Measurements from ENCODE around the gene AGO1. TPM values are rescaled to one million over a fixed set of nuclear protein-coding genes. Genes with fewer than 3 reads are reported as not detected.
"Not testable (repeated sequence)": the region's sequence is repeated elsewhere in the genome, so short reads cannot be mapped to it uniquely, and the experiment has no call there.

AGO1 gene
- total RNA-seq, 2 experiments from 2014 or later = 20.8 to 21.3 TPM

- H3K27me3 Mint-ChIP-seq (ENCODE audit: low read depth); H3K9me3 Mint-ChIP-seq (ENCODE audit: insufficient read depth); DNase-seq; ATAC-seq; H3K27ac Mint-ChIP-seq; POLR2A ChIA-PET; H3K4me3 Mint-ChIP-seq: not testable (repeated sequence)
- CTCF ChIA-PET = interaction anchor here (1.5 kb wide), 1 partner anchor 1037 kb away, joined by 3 read pairs; no protein-coding TSS in a partner anchor
- H3K36me3 Mint-ChIP-seq (ENCODE audit: low read depth) = peaks cover 16% of the 10 kb centered on the region
- H3K4me1 Mint-ChIP-seq (ENCODE audit: low read depth) = peaks cover 28% of the 10 kb centered on the region
These were observed 6.0 kb downstream of the AGO1 start for GRCh38 chr1:35888981-35889380.

- Mint-ChIP-seq H3K27me3 (ENCODE audit: low read depth) (no peaks in the 10 kb centered on the region), H3K36me3 (ENCODE audit: low read depth) (peaks cover 24% of the 10 kb centered on the region), H3K4me3 (no peak overlapping the region), H3K9me3 (ENCODE audit: insufficient read depth) (no peaks in the 10 kb centered on the region), H3K4me1 (ENCODE audit: low read depth) (peaks cover 4% of the 10 kb centered on the region), H3K27ac (no peak overlapping the region)
- no peak for DNase-seq
- ATAC-seq = no peak
- ChIA-PET CTCF (interaction anchor here (1.2 to 1.8 kb wide), 2 partner anchors 10 to 11 kb away, joined by 3 to 14 read pairs; partner anchors contain the start of gene AGO1), POLR2A (interaction anchor here (0.6 kb wide), 1 partner anchor 901 kb away, joined by 4 read pairs; no protein-coding TSS in a partner anchor)
These were observed 10.3 kb downstream of the AGO1 start for GRCh38 chr1:35893051-35893879.

- Mint-ChIP-seq H3K4me3 (no peak overlapping the region), H3K9me3 (ENCODE audit: insufficient read depth) (no peaks in the 10 kb centered on the region), H3K36me3 (ENCODE audit: low read depth) (peaks cover 26% of the 10 kb centered on the region), H3K27ac (no peak overlapping the region), H3K4me1 (ENCODE audit: low read depth) (peaks cover 4% of the 10 kb centered on the region), H3K27me3 (ENCODE audit: low read depth) (no peaks in the 10 kb centered on the region)
- ChIA-PET POLR2A (interaction anchor here (0.6 kb wide), 1 partner anchor 902 kb away, joined by 4 read pairs; no protein-coding TSS in a partner anchor), CTCF (interaction anchor here (1.2 kb wide), 1 partner anchor 11 kb away, joined by 3 read pairs; the partner anchor contains the start of gene AGO1)
- no peak for DNase-seq
- no peak for ATAC-seq
These were observed 11.2 kb downstream of the AGO1 start for GRCh38 chr1:35894183-35894582.

- Mint-ChIP-seq H3K36me3 (ENCODE audit: low read depth) (peaks cover 26% of the 10 kb centered on the region), H3K27ac (no peak overlapping the region), H3K9me3 (ENCODE audit: insufficient read depth) (no peaks in the 10 kb centered on the region), H3K4me1 (ENCODE audit: low read depth) (peaks cover 4% of the 10 kb centered on the region), H3K4me3 (no peak overlapping the region), H3K27me3 (ENCODE audit: low read depth) (no peaks in the 10 kb centered on the region)
- POLR2A ChIA-PET = no interaction called here
- no peak for ATAC-seq
- CTCF ChIA-PET = no interaction called here
- DNase-seq = no peak
These were observed 11.6 kb downstream of the AGO1 start for GRCh38 chr1:35894656-35895055.

- no peaks in the 10 kb centered on the region for H3K9me3 Mint-ChIP-seq (ENCODE audit: insufficient read depth)
- ChIA-PET POLR2A (no interaction called here), CTCF (interaction anchor here (0.7 to 1.3 kb wide), 5 partner anchors 16 to 235 kb away, joined by 3 to 4 read pairs (median 3); no protein-coding TSS in a partner anchor)
- H3K4me3 Mint-ChIP-seq = no peak overlapping the region
- DNase-seq (no peak), ATAC-seq (no peak)
- H3K36me3 Mint-ChIP-seq (ENCODE audit: low read depth) = peaks cover 16% of the 10 kb centered on the region
- no peaks in the 10 kb centered on the region for H3K27me3 Mint-ChIP-seq (ENCODE audit: low read depth)
- H3K27ac Mint-ChIP-seq = no peak overlapping the region
- H3K4me1 Mint-ChIP-seq (ENCODE audit: low read depth) = no peaks in the 10 kb centered on the region
These were observed 16.9 kb downstream of the AGO1 start for GRCh38 chr1:35899941-35900340.

- Mint-ChIP-seq H3K4me1 (ENCODE audit: low read depth) (no peaks in the 10 kb centered on the region), H3K9me3 (ENCODE audit: insufficient read depth) (no peaks in the 10 kb centered on the region), H3K27ac (no peak overlapping the region), H3K4me3 (no peak overlapping the region), H3K27me3 (ENCODE audit: low read depth) (no peaks in the 10 kb centered on the region), H3K36me3 (ENCODE audit: low read depth) (peaks cover 12% of the 10 kb centered on the region)
- POLR2A ChIA-PET = no interaction called here
- CTCF ChIA-PET = no interaction called here
- no peak for ATAC-seq
- DNase-seq = no peak
These were observed 18.2 kb downstream of the AGO1 start for GRCh38 chr1:35901235-35901634.

- no peaks in the 10 kb centered on the region for H3K4me1 Mint-ChIP-seq (ENCODE audit: low read depth)
- no peaks in the 10 kb centered on the region for H3K27me3 Mint-ChIP-seq (ENCODE audit: low read depth)
- POLR2A ChIA-PET = no interaction called here
- DNase-seq = no peak
- CTCF ChIA-PET = no interaction called here
- no peak overlapping the region for H3K4me3 Mint-ChIP-seq
- ATAC-seq = no peak
- no peaks in the 10 kb centered on the region for H3K9me3 Mint-ChIP-seq (ENCODE audit: insufficient read depth)
- H3K27ac Mint-ChIP-seq = no peak overlapping the region
- peaks cover 12% of the 10 kb centered on the region for H3K36me3 Mint-ChIP-seq (ENCODE audit: low read depth)
These were observed 19.7 kb downstream of the AGO1 start for GRCh38 chr1:35902671-35903070.

- Mint-ChIP-seq H3K36me3 (ENCODE audit: low read depth) (peaks cover 44% of the 10 kb centered on the region), H3K4me1 (ENCODE audit: low read depth) (no peaks in the 10 kb centered on the region), H3K4me3 (no peak overlapping the region), H3K9me3 (ENCODE audit: insufficient read depth) (no peaks in the 10 kb centered on the region), H3K27me3 (ENCODE audit: low read depth) (no peaks in the 10 kb centered on the region), H3K27ac (no peak overlapping the region)
- DNase-seq (no peak), ATAC-seq (no peak)
- ChIA-PET CTCF (no interaction called here), POLR2A (interaction anchor here (0.6 to 0.7 kb wide), 2 partner anchors 40 to 204 kb away, joined by 3 read pairs; no protein-coding TSS in a partner anchor)
These were observed 31.7 kb downstream of the AGO1 start for GRCh38 chr1:35914717-35915116.

- Mint-ChIP-seq H3K4me1 (ENCODE audit: low read depth) (no peaks in the 10 kb centered on the region), H3K36me3 (ENCODE audit: low read depth) (peaks cover 52% of the 10 kb centered on the region), H3K4me3 (no peak overlapping the region), H3K9me3 (ENCODE audit: insufficient read depth) (no peaks in the 10 kb centered on the region), H3K27me3 (ENCODE audit: low read depth) (no peaks in the 10 kb centered on the region), H3K27ac (no peak overlapping the region)
- POLR2A ChIA-PET = interaction anchor here (0.7 kb wide), 1 partner anchor 41 kb away, joined by 3 read pairs; no protein-coding TSS in a partner anchor
- CTCF ChIA-PET = no interaction called here
- ATAC-seq (no peak), DNase-seq (no peak)
These were observed 32.7 kb downstream of the AGO1 start for GRCh38 chr1:35915693-35916092.

GRCh38 chr1:35923791-35924221, 40.8 kb downstream of the AGO1 start:
- ChIA-PET POLR2A (interaction anchor here (0.7 kb wide), 1 partner anchor 654 kb away, joined by 5 read pairs; no protein-coding TSS in a partner anchor), CTCF (interaction anchor here (0.7 kb wide), 1 partner anchor 111 kb away, joined by 4 read pairs; no protein-coding TSS in a partner anchor)

GRCh38 chr1:35924838-35925237, 41.8 kb downstream of the AGO1 start:
- peaks cover 8% of the 10 kb centered on the region for H3K36me3 Mint-ChIP-seq (ENCODE audit: low read depth)
- no peak overlapping the region for H3K27ac Mint-ChIP-seq
- H3K27me3 Mint-ChIP-seq (ENCODE audit: low read depth) = no peaks in the 10 kb centered on the region
- ChIA-PET POLR2A (no interaction called here), CTCF (no interaction called here)
- no peak overlapping the region for H3K4me3 Mint-ChIP-seq
- ATAC-seq (no peak), DNase-seq (no peak)
- H3K4me1 Mint-ChIP-seq (ENCODE audit: low read depth) = peaks cover 8% of the 10 kb centered on the region
- H3K9me3 Mint-ChIP-seq (ENCODE audit: insufficient read depth) = no peaks in the 10 kb centered on the region

More at GRCh38 chr1:35923791-35924221, 40.8 kb downstream of the AGO1 start:
- H3K9me3 Mint-ChIP-seq (ENCODE audit: insufficient read depth) = no peaks in the 10 kb centered on the region
- no peaks in the 10 kb centered on the region for H3K27me3 Mint-ChIP-seq (ENCODE audit: low read depth)
- no peak for ATAC-seq
- H3K27ac Mint-ChIP-seq = no peak overlapping the region
- peaks cover 3% of the 10 kb centered on the region for H3K4me1 Mint-ChIP-seq (ENCODE audit: low read depth)
- no peak overlapping the region for H3K4me3 Mint-ChIP-seq
- peaks cover 15% of the 10 kb centered on the region for H3K36me3 Mint-ChIP-seq (ENCODE audit: low read depth)
- no peak for DNase-seq

GRCh38 chr1:35925741-35926140, 42.7 kb downstream of the AGO1 start:
- no peaks in the 10 kb centered on the region for H3K27me3 Mint-ChIP-seq (ENCODE audit: low read depth)

More at GRCh38 chr1:35925741-35926140, 42.7 kb downstream of the AGO1 start:
- Mint-ChIP-seq H3K36me3 (ENCODE audit: low read depth) (peaks cover 1% of the 10 kb centered on the region), H3K9me3 (ENCODE audit: insufficient read depth) (no peaks in the 10 kb centered on the region), H3K4me3 (no peak overlapping the region), H3K27ac (no peak overlapping the region), H3K4me1 (ENCODE audit: low read depth) (peaks cover 12% of the 10 kb centered on the region)
- ATAC-seq (no peak), DNase-seq (no peak)
- ChIA-PET CTCF (no interaction called here), POLR2A (no interaction called here)
